Upper lobe of left lung (tissue), 4 donors: ENCODE measurements around the gene RHBDF1.

Experiments used
- EP300 ChIP-seq, 4 donors: sonication (generic); formaldehyde crosslinking; IDR thresholded peaks; one replicate each; pipeline ENCODE4 v1.5.1; 2017; ENCODE audit warnings: antibody characterized with exemption in 4 of 4, control low read depth in 2 of 4
- POLR2A ChIP-seq, 4 donors: fragments of 450-650 bp; IDR thresholded peaks; one replicate each; pipeline ENCODE4 v1.5.1; 2016 to 2017; ENCODE audit warnings: antibody characterized with exemption in 4 of 4, mild to moderate bottlenecking in 2 of 4
- POLR2AphosphoS5 ChIP-seq, 2 donors: sonication (generic); formaldehyde crosslinking; IDR thresholded peaks; one replicate each; pipeline ENCODE4 v1.5.1; 2017; ENCODE audit warnings: antibody characterized with exemption in 2 of 2
- TF ChIP-seq, protein P1 (sequence below), 6 experiments: fragments of 450-650 bp in 4 of 6; fragments of 200-600 bp in 2 of 6; sonication (generic) in 2 of 6; IDR thresholded peaks; one replicate each; pipeline ENCODE4 v1.5.1; 2016 to 2019; ENCODE audit warnings: antibody characterized with exemption in 6 of 6

DNA sequence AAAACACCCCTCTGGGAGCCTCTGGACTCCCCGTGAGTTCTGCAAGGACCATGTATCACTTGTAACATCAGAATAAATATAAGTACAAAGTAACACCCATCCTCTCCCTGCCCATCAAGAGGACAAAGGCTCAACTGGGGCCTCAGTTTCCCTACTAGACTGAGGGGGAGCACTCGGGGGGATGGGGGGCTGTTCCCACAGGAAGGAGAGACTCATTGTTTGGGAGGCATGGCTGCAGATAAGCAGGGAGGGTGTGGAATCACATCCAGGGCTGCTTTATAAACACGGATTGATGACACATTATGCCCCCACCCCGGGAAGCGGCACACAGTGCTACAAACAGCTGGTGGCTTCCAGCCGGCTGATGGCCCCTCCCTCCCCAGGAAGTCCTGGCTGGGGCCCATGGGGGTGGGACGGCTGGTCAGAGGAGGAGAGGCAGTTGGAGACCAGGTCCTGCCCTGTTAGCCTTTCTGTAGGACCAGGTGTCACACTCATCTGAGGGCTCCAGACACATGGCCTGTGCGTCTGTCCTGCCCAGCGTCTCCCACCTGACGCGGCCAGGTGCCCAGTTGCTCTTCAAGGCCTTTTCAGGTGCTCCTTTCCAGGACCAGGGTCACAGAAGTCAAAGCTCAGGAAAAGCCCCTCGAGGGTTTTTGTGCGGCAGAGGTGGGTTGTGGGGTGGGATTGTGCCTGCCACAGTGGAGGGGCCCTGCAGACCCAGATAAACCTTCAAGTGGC, 4.3 kb upstream of the RHBDF1 start:
- TF ChIP-seq, protein P1, sequence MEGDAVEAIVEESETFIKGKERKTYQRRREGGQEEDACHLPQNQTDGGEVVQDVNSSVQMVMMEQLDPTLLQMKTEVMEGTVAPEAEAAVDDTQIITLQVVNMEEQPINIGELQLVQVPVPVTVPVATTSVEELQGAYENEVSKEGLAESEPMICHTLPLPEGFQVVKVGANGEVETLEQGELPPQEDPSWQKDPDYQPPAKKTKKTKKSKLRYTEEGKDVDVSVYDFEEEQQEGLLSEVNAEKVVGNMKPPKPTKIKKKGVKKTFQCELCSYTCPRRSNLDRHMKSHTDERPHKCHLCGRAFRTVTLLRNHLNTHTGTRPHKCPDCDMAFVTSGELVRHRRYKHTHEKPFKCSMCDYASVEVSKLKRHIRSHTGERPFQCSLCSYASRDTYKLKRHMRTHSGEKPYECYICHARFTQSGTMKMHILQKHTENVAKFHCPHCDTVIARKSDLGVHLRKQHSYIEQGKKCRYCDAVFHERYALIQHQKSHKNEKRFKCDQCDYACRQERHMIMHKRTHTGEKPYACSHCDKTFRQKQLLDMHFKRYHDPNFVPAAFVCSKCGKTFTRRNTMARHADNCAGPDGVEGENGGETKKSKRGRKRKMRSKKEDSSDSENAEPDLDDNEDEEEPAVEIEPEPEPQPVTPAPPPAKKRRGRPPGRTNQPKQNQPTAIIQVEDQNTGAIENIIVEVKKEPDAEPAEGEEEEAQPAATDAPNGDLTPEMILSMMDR (IDR thresholded peaks at IDR 0.05) = no peak
- TF ChIP-seq EP300 (IDR thresholded peaks at IDR 0.05) = peak in 2 of 4 donors; percentile 38 to 51
- TF ChIP-seq POLR2A (IDR thresholded peaks at IDR 0.05) = no peak
- peak; percentile 77 to 89 for TF ChIP-seq POLR2AphosphoS5 (IDR thresholded peaks at IDR 0.05)
